GM18867 (cell line): ENCODE data around the gene POLR2E.
"Not testable (repeated sequence)": the region's sequence is repeated elsewhere in the genome, so short reads cannot be mapped to it uniquely, and the experiment has no call there.

Experiments
- ATAC-seq: cut with Tn5 transposase; IDR thresholded peaks from one replicate; pipeline ENCODE4 v1.9.1; 2021; ENCODE audit warnings: mild to moderate bottlenecking, moderate library complexity; ENCODE audit not compliant: unreplicated experiment

Gene POLR2E

DNA sequence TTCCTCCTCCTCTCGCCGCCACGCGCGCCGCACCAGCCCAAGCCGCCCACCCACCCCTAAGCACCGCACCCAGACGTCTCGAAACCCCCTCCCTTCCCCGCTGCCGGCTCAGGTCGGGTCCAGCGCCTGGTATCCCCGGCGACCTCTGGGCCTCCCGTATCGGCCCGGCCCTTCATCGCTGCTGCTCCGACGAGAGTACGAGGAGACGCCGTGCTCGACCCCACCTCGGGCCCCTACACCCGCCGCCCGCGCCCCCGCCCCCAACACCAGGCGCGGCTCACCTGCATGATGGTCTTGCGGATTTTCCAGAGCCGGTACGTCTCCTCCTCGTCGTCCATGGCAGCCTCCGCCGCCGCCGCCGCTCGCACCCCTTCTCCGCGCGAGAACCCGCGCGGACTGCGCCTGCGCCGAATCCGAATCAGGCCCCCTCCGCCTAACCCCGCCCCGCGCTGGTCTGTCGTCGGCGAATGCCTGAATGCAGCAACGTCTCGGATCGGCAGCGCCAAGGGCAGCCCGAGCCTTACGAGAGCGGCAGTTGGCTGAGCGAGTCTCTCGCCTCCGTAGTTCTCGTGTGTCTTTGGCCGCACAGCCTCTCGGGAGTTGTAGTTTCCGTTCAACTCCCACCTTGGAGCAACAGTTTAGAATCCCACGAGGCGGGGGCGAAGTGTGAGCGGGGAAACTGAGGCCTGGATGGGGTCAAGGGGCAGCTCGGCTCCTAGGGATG lies at the start of gene POLR2E:
Gene POLR2E (minus strand): TSS at position 398 of the 724 bp plus-strand sequence. CDS start 60 bp downstream, at position 338.
- ATAC-seq = peak; percentile 82

GRCh38 chr19:1144741-1145140 lies 49.6 kb upstream of the POLR2E start:
- ATAC-seq = no peak

GRCh38 chr19:1143828-1144399 lies 48.7 kb upstream of the POLR2E start:
- no peak for ATAC-seq

GRCh38 chr19:1141944-1142343 lies 46.8 kb upstream of the POLR2E start:
- no peak for ATAC-seq

DNA sequence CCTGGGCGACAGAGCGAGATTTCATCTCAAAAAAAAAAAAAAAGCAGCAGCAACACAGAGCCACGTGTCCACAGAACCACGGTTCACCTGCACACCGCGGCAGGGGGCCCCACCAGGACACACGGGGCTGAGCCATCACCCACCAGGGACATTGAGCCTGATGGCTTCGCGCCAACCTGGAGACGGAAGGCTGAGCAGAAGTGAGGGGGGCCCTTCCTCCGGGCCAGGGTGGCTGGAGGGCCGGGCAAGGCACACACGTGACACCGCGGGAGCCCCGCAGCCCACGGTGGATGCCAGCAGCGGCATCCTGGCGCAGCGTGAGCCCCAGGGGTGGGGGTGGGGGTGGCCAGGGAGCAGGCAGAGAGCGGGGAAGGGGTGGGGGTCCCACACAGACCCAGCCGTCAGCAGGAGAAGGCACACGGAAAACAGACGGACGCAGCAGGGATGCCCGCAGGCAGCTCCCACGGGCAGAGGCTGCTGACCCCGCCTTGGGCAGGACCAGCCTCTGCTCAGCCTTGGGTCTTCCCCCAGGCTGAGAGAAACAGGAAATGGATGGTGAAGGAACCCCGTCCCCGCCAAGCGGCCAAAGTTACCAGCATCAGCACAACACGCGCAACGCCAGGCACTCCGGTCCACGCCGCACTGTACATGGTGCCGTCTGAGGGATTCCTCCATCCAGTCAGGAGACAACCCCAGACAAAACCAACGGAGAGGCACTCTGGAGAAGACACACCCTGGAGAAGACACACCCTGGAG lies 45.3 kb upstream of the POLR2E start:
- ATAC-seq = no peak

DNA sequence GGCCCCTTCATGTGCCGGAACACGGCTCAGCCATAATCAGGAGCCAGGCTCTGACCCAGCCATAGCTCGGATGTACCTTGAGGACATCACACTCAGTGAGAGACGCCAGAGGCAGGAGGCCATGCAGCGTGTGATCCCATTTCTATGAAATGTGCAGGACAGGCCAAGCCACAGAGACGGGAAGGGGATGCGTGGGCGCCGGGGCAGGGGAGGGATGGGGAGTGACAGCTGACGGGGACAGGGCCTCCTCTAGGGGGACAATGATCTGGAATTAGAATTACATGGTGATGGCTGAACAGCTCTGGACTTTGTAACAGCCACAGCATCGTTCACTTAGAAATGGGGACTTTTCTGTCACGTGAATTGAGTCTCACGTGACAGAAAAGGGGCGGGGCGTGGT lies 44.0 kb upstream of the POLR2E start:
- no peak for ATAC-seq

DNA sequence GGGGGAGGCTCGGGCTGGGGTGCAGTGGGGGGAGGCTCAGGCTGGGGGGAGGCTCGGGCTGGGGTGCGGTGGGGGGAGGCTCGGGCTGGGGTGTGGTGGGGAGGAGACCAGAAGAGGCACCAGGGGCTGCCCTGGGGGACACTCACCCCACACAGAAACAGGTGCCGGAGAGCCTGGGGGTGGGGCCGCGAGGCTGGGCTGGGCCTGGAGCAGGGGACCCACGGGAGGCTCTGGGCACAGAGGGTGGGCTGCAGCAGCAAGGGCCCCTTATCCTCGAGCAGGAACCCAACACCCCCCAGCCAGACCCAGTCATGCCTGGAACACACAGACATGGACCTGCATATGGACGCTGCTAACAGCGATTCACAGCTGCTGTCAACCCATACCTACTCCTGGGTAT lies 42.9 kb upstream of the POLR2E start:
- no peak for ATAC-seq

DNA sequence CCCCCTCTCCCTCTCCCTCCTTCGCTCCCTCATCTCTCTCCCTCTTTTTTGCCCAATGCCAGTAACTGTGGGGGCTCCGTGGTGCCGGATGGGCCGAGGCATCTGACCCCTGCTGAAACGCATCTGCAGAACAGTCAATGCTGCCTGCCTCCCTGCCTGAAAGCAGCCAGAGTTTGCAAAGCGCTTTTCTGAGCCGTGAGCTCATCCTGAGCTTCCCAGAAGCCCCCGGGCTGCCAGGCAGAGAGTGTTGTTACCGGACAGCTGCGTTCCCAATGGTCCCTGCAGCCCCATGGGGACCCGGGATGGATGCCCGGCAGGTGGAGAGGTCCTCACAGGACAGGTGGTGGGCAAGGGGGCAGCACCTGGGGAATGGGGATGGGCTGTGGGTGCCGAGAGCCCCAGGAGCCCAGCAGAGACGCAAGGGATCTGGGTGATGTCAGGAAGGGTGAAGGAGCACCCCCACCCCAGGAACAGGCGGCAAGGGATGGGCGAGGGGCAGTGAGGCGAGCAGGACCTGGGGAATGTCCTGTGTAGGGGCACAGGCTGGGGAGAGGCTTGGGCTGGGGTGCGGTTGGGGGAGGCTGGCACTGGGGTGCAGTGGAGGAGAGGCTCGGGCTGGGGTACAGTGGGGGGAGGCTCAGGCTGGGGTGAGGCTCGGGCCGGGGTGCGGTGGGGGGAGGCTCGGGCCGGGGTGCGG lies 41.6 kb upstream of the POLR2E start:
- ATAC-seq = no peak

DNA sequence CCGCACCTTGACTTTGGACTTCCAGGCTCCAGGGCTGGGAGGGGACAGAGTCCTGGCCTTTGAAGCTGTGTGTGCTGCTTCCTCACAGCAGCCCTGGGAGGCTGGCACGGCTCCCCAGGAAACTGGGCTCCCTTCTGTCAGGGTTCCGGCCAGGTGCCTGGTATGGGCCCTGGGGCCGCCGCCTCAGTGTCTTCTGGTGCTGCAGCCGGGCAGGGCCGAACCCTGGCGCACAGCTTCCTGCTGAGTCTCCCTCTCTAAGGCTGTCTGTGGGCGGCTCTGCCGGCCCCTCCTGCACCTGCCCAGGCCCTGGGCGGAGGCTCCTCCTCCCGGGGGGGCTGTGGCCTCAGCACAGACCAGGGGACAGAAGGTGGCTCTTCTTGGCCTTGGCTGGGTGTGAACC lies 41.0 kb upstream of the POLR2E start:
- ATAC-seq = no peak

DNA sequence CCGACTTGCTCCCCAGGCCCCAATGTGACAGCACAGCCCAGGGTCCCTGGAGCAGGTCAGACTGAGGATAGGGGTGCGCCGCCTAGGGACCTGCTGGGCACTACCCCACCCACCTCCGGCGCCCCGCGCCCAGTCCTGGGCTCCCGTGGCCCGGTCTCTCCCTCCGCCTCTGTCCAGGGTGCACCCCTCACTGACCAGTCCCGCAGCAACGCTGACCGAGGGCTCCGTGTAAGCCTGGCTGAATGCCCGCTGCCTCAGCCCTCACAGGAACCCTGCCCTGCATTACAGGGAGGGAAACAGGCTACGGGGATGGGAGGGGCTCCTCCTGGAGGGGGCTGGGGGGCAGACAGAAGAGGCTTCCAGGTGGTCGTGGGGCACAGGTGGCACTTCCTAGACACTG lies 40.3 kb upstream of the POLR2E start:
- ATAC-seq = no peak

GRCh38 chr19:1134431-1134830 lies 39.3 kb upstream of the POLR2E start:
- no peak for ATAC-seq

GRCh38 chr19:1133471-1133929 lies 38.3 kb upstream of the POLR2E start:
- ATAC-seq = peak; percentile 56

DNA sequence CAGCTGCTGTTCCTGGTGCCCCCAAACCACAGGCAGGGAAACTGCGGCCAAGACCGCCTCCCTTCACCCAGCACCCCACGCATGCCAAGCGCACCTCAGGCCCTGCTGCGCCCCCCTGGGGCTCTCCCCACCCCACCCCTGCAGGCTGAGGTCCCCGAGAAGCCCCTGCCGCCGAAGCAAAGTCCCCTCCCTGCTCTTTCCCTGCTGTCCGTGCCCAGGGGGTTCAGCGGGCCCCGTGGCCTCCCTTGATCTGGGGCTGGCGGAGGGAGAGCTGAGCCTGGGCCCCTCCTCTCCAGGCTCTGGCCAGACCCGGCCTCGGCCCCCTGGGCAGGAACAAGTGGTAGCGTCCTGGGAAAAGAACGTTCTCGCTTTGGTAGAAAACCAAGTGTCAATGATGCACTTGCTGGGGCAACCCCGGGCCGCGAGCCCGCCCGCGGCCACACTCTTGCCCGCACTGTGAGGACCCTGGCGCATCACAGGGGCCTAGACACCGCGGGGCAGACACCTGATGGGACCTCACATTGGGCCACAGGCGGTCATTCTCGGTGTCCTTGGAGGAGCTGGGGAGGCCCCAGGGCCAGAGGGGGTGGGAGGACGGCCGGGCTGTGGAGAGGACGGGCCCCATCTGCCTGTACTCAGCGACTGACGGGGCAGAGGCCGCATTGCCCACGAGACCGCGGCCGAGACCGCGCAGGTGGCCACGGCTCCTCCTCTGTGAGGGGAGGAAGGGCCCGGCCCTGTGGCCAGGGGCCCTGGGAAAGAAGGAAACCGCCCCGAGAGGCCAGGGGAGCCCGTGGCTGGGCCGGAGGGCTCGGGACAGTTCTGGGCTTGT lies 37.6 kb upstream of the POLR2E start:
- peak; percentile 1 for ATAC-seq

DNA sequence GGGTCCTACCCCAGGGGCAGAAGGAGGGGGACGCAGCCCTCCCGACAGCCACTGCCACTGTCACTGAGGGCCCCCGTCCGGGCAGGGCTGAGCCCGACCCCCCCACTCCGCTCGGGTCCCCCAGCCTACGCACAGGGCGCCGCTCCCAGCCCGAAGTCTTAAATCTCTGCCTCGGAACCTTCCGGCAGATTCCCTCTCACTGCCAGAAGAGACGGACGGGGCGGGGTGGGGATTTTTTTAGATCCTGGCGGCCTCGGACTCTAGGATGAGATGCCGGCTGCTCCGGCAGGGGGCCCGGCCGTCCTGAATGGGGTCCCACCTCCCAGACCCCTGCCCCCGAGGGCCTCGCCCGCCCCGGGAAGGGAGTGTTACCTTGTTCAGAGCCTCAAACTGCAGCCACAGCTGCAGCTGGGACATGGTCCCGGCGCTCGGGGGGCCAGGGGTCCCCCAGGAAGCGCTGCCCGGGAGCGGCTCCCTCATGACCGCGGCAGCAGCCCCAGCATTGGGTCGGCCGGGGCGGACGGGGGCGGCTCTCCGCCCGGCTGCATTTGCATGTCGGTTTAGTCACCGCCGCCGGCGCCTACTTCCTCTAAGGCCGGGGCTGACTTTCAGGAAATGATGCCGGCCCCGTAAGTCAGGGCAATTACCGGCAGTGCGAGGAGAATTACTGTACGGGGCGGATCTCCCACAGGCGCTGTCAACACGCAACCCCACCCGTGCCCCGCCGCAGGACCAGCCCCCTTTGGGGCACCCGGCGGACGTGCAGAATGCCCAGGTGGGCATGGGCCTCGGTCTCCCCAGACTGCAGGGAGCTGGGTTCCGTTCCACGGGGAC lies 36.8 kb upstream of the POLR2E start:
- peak; percentile 40 for ATAC-seq

GRCh38 chr19:1130771-1131717 lies 35.9 kb upstream of the POLR2E start:
- no peak for ATAC-seq

DNA sequence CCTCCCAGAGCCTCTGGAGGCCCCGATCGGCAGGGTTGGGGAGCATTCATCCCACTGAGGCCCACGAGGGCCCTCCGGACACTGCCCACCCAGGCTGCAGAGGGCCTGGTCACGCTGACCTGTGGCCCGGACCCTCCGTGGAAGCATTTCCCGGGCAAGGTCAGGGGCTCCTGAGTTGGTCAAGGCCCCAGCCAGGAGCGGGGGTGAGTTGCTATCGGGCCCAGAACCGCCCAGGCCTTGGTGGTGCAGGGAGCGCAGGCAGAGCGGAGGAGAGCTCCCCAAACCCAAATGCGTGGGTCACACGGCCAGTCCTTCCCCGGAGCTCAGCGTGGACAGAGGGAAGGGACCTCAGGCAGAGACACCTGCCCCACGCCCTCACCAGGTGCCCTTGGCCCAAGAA lies 34.4 kb upstream of the POLR2E start:
- ATAC-seq = no peak

DNA sequence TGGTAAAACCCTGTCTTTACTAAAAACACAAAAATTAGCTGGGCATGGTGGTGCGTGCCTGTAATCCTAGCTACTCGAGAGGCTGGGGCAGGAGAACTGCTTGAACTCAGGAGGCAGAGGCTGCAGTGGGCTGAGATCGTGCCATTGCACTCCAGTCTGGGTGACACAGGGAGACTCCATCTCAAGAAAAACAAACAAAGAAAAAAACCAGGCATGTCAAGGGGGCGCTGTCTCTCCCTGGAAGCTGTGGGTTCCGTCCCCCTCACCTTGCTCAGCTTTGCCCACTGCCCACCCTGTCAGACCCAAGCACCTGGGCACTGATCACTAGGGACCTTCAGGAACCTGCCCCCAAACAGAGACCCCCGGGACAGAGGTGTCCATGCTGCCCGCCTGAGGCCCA lies 33.9 kb upstream of the POLR2E start:
- ATAC-seq = not testable (repeated sequence)

DNA sequence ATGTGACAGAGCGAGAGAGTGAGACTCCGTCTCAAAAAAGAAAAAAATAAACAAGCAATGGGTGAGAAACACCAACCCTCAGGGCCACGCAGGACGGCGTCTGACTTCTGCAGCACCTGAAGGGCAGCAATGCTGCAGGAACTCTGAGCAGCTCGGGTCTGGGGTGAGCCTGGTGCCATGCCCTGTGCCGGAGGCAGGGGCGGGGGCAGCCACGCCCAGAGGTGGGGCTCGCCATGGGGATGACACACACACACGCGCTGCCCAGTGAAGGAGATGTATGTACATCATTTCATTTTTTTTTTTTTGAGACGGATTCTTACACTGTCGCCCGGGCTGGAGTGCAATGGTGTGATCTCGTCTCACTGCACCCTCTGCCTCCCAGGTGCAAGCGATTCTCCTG lies 32.9 kb upstream of the POLR2E start:
- ATAC-seq = no peak
